Large intestine (tissue), 3 donors: ENCODE measurements around the gene NOL12. TPM values are rescaled to one million over a fixed set of nuclear protein-coding genes. Genes with fewer than 3 reads are reported as not detected.
A peak's percentile ranks its signal among the peaks of the same experiment; 100 is the strongest.

Experiments
- DNase-seq, 2 donors: peaks; one replicate each; pipeline versions ENCODE4 v3.0.0 to v3.0.0-alpha.2; 2013
- H3K27ac ChIP-seq: one replicate; pipeline ENCODE4 v1.5.1; 2013; ENCODE audit warnings: low read length
- H3K27me3 ChIP-seq: 2 replicates; pipeline ENCODE4 v1.6.1; 2013; ENCODE audit warnings: low read length; ENCODE audit not compliant: control insufficient read depth, insufficient read depth
- H3K36me3 ChIP-seq: 2 replicates; pipeline ENCODE4 v1.6.1; 2013; ENCODE audit warnings: low read length; ENCODE audit not compliant: control insufficient read depth, insufficient read depth
- H3K4me1 ChIP-seq: one replicate; pipeline ENCODE4 v1.6.1; 2013; ENCODE audit warnings: low read length; ENCODE audit not compliant: control insufficient read depth, insufficient read depth
- H3K4me3 ChIP-seq: one replicate; pipeline ENCODE4 v1.5.1; 2013; ENCODE audit warnings: low read length
- H3K9me3 ChIP-seq: one replicate; pipeline ENCODE4 v1.6.1; 2013; ENCODE audit warnings: mild to moderate bottlenecking, low read depth, low read length, moderate library complexity; ENCODE audit not compliant: control insufficient read depth
- WGBS: methylation state at CpG from one replicate; pipeline ENCODE4 v1.1.5; 2013; ENCODE audit warnings: low lambda C conversion rate; ENCODE audit not compliant: insufficient coverage; 5-methylcytosine and 5-hydroxymethylcytosine counted together
- polyA plus RNA-seq: library from polyadenylated mRNA; unstranded; fragments of 120-200 nt; gene quantifications from one replicate; pipeline ENCODE4 v1.2.1, GENCODE V29; 2013

The NOL12 gene
- polyA plus RNA-seq, 1 donor: 18.1 TPM

- Histone ChIP-seq H3K27ac (no peak overlapping the region), H3K27me3 (no peaks in the 10 kb centered on the region)
- WGBS: no CpG with 5 or more reads among the region's 15 CpGs
Observed at GRCh38 chr22:37672206-37672919, 13.8 kb upstream of the NOL12 start.

GRCh38 chr22:37672920-37673455, 13.2 kb upstream of the NOL12 start:
- Histone ChIP-seq H3K27me3 (no peaks in the 10 kb centered on the region), H3K9me3 (no peaks in the 10 kb centered on the region), H3K4me3 (no peak overlapping the region), H3K27ac (no peak overlapping the region), H3K4me1 (peaks cover 19% of the 10 kb centered on the region), H3K36me3 (peaks cover 2% of the 10 kb centered on the region)
- WGBS: no CpG with 5 or more reads among the region's 11 CpGs
- DNase-seq: no peak

More at GRCh38 chr22:37672206-37672919, 13.8 kb upstream of the NOL12 start:
- H3K4me3 ChIP-seq: no peak overlapping the region
- no peaks in the 10 kb centered on the region for H3K9me3 ChIP-seq
- peaks cover 2% of the 10 kb centered on the region for H3K36me3 ChIP-seq
- no peak for DNase-seq
- peaks cover 18% of the 10 kb centered on the region for H3K4me1 ChIP-seq

- DNase-seq: no peak
- Histone ChIP-seq H3K27ac (peak overlapping the region; percentile 89), H3K4me1 (peaks cover 19% of the 10 kb centered on the region), H3K27me3 (no peaks in the 10 kb centered on the region), H3K9me3 (no peaks in the 10 kb centered on the region), H3K36me3 (peaks cover 5% of the 10 kb centered on the region), H3K4me3 (no peak overlapping the region)
- WGBS: no CpG with 5 or more reads among the region's 12 CpGs
Observed at GRCh38 chr22:37674248-37674647, 11.9 kb upstream of the NOL12 start.

GRCh38 chr22:37674951-37675929, 10.9 kb upstream of the NOL12 start, which contains the start of gene LGALS1:
Gene LGALS1, plus strand, starts transcription at chr22:37675636. Its CDS starts 67 bp downstream, at chr22:37675703.
- peak within 1 kb of the TSS; percentile 52 for H3K4me3 ChIP-seq
- peak; percentile 85 to 91 for DNase-seq
- peak within 1 kb of the TSS; percentile 89 for H3K27ac ChIP-seq
- H3K27me3 ChIP-seq: no peaks in the 10 kb centered on the region
- H3K9me3 ChIP-seq: peaks cover 3% of the 10 kb centered on the region
- H3K36me3 ChIP-seq: peaks cover 9% of the 10 kb centered on the region
- H3K4me1 ChIP-seq: peaks cover 19% of the 10 kb centered on the region
- no CpG with 5 or more reads among the region's 34 CpGs for WGBS

GRCh38 chr22:37675930-37676735, 10.0 kb upstream of the NOL12 start:
- WGBS: no CpG with 5 or more reads among the region's 17 CpGs
- no peak for DNase-seq
- Histone ChIP-seq H3K27ac (peak overlapping the region; percentile 89), H3K9me3 (peaks cover 3% of the 10 kb centered on the region), H3K27me3 (no peaks in the 10 kb centered on the region), H3K4me1 (peaks cover 22% of the 10 kb centered on the region), H3K4me3 (peak overlapping the region; percentile 52), H3K36me3 (peaks cover 9% of the 10 kb centered on the region)

GRCh38 chr22:37676736-37677492, 9.2 kb upstream of the NOL12 start:
- H3K27ac ChIP-seq: peak overlapping the region; percentile 89
- peak overlapping the region; percentile 52 for H3K4me3 ChIP-seq
- peaks cover 26% of the 10 kb centered on the region for H3K4me1 ChIP-seq
- whole genome bisulfite sequencing: no CpG with 5 or more reads among the region's 42 CpGs
- H3K9me3 ChIP-seq: peaks cover 3% of the 10 kb centered on the region
- no peaks in the 10 kb centered on the region for H3K27me3 ChIP-seq
- peak; percentile 82 to 87 for DNase-seq
- peaks cover 9% of the 10 kb centered on the region for H3K36me3 ChIP-seq

- peak overlapping the region; percentile 52 for H3K4me3 ChIP-seq
- peaks cover 9% of the 10 kb centered on the region for H3K36me3 ChIP-seq
- H3K27me3 ChIP-seq: no peaks in the 10 kb centered on the region
- WGBS: 80% methylated on average over 1 of the region's 15 CpGs
- no peak for DNase-seq
- no peak overlapping the region for H3K27ac ChIP-seq
- H3K4me1 ChIP-seq: peaks cover 26% of the 10 kb centered on the region
- peaks cover 3% of the 10 kb centered on the region for H3K9me3 ChIP-seq
Observed at GRCh38 chr22:37677493-37677974, 8.6 kb upstream of the NOL12 start.

- peaks cover 26% of the 10 kb centered on the region for H3K4me1 ChIP-seq
- H3K27ac ChIP-seq: no peak overlapping the region
Observed at GRCh38 chr22:37678372-37678771, 7.8 kb upstream of the NOL12 start.

GRCh38 chr22:37679670-37680069, 6.5 kb upstream of the NOL12 start:
- Histone ChIP-seq H3K4me1 (peaks cover 24% of the 10 kb centered on the region), H3K4me3 (no peak overlapping the region), H3K27me3 (no peaks in the 10 kb centered on the region), H3K36me3 (peaks cover 9% of the 10 kb centered on the region), H3K27ac (no peak overlapping the region), H3K9me3 (peaks cover 3% of the 10 kb centered on the region)
- no peak for DNase-seq
- no CpG with 5 or more reads among the region's 8 CpGs for WGBS

More at GRCh38 chr22:37678372-37678771, 7.8 kb upstream of the NOL12 start:
- H3K9me3 ChIP-seq: peaks cover 3% of the 10 kb centered on the region
- no peak overlapping the region for H3K4me3 ChIP-seq
- no peak for DNase-seq
- no peaks in the 10 kb centered on the region for H3K27me3 ChIP-seq
- peaks cover 9% of the 10 kb centered on the region for H3K36me3 ChIP-seq
- no CpG with 5 or more reads among the region's 18 CpGs for WGBS
